HepG2 (cell line): ENCODE data around the gene BLOC1S4. TPM values are rescaled to one million over a fixed set of nuclear protein-coding genes. Genes with fewer than 3 reads are reported as not detected.
A peak's percentile ranks its signal among the peaks of the same experiment; 100 is the strongest.

Experiments
- HCFC1 ChIP-seq: fragments of 150-350 bp; IDR thresholded peaks from 2 replicates; pipeline ENCODE4 v1.6.1; 2014; ENCODE audit warnings: low read depth, low read length
- HNRNPUL1 ChIP-seq: fragments of 200-400 bp; formaldehyde crosslinking; IDR thresholded peaks from 2 replicates; pipeline ENCODE4 v1.6.1; 2017; ENCODE audit warnings: low read depth, mild to moderate bottlenecking, low read length, moderate library complexity
- KLF9 ChIP-seq: IDR thresholded peaks from 2 replicates; pipeline ENCODE4 v1.6.1; 2016; ENCODE audit warnings: low read depth
- SUZ12 ChIP-seq: fragments of 150-350 bp; IDR thresholded peaks from 2 replicates; pipeline ENCODE4 v1.6.1; 2014; ENCODE audit warnings: low read depth, low read length
- TMF1 ChIP-seq: sonication (generic); formaldehyde crosslinking; IDR thresholded peaks from 2 replicates; pipeline ENCODE4 v1.8.1; 2022; ENCODE audit warnings: low read depth, missing genetic modification reagents
- ZNF510 ChIP-seq: sonication (generic); formaldehyde crosslinking; IDR thresholded peaks from 2 replicates; pipeline ENCODE4 v1.4.0; 2020; ENCODE audit warnings: low read depth, mild to moderate bottlenecking, missing genetic modification reagents
- ZNF557 ChIP-seq: sonication (generic); formaldehyde crosslinking; IDR thresholded peaks from 2 replicates; pipeline ENCODE4 v1.4.0; 2020; ENCODE audit warnings: missing genetic modification reagents
- polyA plus RNA-seq, 8 experiments: library from polyadenylated mRNA; depleted of rRNA in 3 of 8; stranded (reverse) in 7 of 8; unstranded in 1 of 8; fragments of >200 nt; fragmentation: Illumina TruSeq in 4 of 8; extraction: Trizol in 4 of 8; gene quantifications; 2 replicates each; pipeline versions ENCODE4 v1.2.1 to v1.2.3, GENCODE V29; 2011 to 2016; ENCODE audit warnings: low read depth in 4 of 8, missing spikeins in 1 of 8, mixed read lengths in 1 of 8; ENCODE audit not compliant: insufficient read depth in 1 of 8
- total RNA-seq, 5 experiments: library from RNA; depleted of rRNA; stranded (reverse); fragments of >200 nt; fragmentation: Illumina TruSeq; extraction: Trizol; gene quantifications; 2 replicates each; pipeline ENCODE4 v1.2.3, GENCODE V29; 2016; ENCODE audit warnings: low read depth in 1 of 5
- TF ChIP-seq, protein P1 (sequence below): sonication (generic); formaldehyde crosslinking; IDR thresholded peaks from 2 replicates; pipeline ENCODE4 v1.4.0; 2020; ENCODE audit warnings: missing genetic modification reagents
- TF ChIP-seq, protein P2 (sequence below): sonication (generic); formaldehyde crosslinking; IDR thresholded peaks from 2 replicates; pipeline ENCODE4 v1.8.1; 2023; ENCODE audit warnings: mild to moderate bottlenecking, missing genetic modification reagents
- TF ChIP-seq, protein P3 (sequence below): sonication (generic); formaldehyde crosslinking; IDR thresholded peaks from 2 replicates; pipeline ENCODE4 v1.8.0; 2022; ENCODE audit warnings: mild to moderate bottlenecking, missing genetic modification reagents, moderate library complexity
- TF ChIP-seq, protein P4 (sequence below): sonication (generic); formaldehyde crosslinking; IDR thresholded peaks from 2 replicates; pipeline ENCODE4 v1.4.0; 2020; ENCODE audit warnings: missing genetic modification reagents
- TF ChIP-seq, protein P5 (sequence below): sonication (generic); formaldehyde crosslinking; IDR thresholded peaks from 2 replicates; pipeline ENCODE4 v1.5.0; 2020; ENCODE audit warnings: mild to moderate bottlenecking, missing genetic modification reagents

BLOC1S4 gene
- total and polyA plus RNA-seq, 2 of the 13 experiments (the other 11 are each of a cell fraction or from before 2014, with no cell fraction given) = 15.5 to 20.9 TPM

DNA sequence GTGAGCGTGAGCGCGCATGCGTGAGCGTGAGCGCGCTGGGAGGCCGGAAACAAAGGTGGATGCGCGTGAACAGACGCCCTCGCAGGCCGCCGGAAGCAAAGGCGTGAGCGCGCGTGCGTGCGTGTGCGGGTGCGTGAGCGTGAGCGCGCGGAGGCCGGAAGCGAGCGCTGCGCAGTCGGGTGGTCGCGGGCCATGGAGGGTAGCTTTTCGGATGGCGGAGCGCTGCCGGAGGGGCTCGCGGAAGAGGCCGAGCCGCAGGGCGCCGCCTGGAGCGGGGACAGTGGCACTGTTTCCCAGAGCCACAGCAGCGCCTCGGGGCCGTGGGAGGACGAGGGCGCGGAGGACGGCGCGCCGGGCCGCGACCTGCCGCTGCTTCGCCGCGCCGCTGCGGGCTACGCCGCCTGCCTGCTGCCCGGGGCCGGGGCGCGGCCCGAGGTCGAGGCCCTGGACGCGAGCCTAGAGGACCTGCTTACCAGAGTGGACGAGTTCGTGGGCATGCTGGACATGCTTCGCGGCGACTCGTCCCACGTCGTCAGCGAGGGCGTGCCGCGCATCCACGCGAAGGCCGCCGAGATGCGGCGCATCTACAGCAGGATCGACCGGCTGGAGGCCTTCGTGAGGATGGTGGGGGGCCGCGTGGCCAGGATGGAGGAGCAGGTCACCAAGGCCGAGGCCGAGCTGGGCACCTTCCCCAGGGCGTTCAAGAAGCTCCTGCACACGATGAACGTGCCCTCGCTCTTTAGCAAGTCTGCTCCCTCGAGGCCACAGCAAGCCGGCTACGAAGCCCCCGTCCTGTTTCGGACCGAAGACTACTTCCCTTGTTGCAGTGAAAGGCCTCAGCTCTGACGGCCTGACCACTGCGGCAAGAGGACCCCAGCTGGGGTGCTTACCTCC lies at the start of gene BLOC1S4 (continued):
- TF ChIP-seq, protein P1, sequence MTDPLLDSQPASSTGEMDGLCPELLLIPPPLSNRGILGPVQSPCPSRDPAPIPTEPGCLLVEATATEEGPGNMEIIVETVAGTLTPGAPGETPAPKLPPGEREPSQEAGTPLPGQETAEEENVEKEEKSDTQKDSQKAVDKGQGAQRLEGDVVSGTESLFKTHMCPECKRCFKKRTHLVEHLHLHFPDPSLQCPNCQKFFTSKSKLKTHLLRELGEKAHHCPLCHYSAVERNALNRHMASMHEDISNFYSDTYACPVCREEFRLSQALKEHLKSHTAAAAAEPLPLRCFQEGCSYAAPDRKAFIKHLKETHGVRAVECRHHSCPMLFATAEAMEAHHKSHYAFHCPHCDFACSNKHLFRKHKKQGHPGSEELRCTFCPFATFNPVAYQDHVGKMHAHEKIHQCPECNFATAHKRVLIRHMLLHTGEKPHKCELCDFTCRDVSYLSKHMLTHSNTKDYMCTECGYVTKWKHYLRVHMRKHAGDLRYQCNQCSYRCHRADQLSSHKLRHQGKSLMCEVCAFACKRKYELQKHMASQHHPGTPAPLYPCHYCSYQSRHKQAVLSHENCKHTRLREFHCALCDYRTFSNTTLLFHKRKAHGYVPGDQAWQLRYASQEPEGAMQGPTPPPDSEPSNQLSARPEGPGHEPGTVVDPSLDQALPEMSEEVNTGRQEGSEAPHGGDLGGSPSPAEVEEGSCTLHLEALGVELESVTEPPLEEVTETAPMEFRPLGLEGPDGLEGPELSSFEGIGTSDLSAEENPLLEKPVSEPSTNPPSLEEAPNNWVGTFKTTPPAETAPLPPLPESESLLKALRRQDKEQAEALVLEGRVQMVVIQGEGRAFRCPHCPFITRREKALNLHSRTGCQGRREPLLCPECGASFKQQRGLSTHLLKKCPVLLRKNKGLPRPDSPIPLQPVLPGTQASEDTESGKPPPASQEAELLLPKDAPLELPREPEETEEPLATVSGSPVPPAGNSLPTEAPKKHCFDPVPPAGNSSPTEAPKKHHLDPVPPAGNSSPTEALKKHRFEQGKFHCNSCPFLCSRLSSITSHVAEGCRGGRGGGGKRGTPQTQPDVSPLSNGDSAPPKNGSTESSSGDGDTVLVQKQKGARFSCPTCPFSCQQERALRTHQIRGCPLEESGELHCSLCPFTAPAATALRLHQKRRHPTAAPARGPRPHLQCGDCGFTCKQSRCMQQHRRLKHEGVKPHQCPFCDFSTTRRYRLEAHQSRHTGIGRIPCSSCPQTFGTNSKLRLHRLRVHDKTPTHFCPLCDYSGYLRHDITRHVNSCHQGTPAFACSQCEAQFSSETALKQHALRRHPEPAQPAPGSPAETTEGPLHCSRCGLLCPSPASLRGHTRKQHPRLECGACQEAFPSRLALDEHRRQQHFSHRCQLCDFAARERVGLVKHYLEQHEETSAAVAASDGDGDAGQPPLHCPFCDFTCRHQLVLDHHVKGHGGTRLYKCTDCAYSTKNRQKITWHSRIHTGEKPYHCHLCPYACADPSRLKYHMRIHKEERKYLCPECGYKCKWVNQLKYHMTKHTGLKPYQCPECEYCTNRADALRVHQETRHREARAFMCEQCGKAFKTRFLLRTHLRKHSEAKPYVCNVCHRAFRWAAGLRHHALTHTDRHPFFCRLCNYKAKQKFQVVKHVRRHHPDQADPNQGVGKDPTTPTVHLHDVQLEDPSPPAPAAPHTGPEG = no peak; the same call in 1 of the 2 replicates
- TF ChIP-seq TMF1 (CRISPR knock-in tag) (peak; percentile 92; the same call in 1 of the 2 replicates), SUZ12 (no peak), ZNF510 (CRISPR knock-in tag) (0 out of 2 replicates have a peak, but pooled peaks have one; percentile 45), HNRNPUL1 (peak; percentile 45; the same call in 1 of the 2 replicates), HCFC1 (peak; percentile 32; the same call in 1 of the 2 replicates), ZNF557 (CRISPR knock-in tag) (0 out of 2 replicates have a peak, but pooled peaks have one; percentile 23), KLF9 (CRISPR knock-in tag) (no peak)
- TF ChIP-seq, protein P2, sequence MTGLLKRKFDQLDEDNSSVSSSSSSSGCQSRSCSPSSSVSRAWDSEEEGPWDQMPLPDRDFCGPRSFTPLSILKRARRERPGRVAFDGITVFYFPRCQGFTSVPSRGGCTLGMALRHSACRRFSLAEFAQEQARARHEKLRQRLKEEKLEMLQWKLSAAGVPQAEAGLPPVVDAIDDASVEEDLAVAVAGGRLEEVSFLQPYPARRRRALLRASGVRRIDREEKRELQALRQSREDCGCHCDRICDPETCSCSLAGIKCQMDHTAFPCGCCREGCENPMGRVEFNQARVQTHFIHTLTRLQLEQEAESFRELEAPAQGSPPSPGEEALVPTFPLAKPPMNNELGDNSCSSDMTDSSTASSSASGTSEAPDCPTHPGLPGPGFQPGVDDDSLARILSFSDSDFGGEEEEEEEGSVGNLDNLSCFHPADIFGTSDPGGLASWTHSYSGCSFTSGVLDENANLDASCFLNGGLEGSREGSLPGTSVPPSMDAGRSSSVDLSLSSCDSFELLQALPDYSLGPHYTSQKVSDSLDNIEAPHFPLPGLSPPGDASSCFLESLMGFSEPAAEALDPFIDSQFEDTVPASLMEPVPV = no peak
- TF ChIP-seq, protein P3, sequence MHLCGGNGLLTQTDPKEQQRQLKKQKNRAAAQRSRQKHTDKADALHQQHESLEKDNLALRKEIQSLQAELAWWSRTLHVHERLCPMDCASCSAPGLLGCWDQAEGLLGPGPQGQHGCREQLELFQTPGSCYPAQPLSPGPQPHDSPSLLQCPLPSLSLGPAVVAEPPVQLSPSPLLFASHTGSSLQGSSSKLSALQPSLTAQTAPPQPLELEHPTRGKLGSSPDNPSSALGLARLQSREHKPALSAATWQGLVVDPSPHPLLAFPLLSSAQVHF (CRISPR knock-in tag) = no peak
- TF ChIP-seq, protein P4, sequence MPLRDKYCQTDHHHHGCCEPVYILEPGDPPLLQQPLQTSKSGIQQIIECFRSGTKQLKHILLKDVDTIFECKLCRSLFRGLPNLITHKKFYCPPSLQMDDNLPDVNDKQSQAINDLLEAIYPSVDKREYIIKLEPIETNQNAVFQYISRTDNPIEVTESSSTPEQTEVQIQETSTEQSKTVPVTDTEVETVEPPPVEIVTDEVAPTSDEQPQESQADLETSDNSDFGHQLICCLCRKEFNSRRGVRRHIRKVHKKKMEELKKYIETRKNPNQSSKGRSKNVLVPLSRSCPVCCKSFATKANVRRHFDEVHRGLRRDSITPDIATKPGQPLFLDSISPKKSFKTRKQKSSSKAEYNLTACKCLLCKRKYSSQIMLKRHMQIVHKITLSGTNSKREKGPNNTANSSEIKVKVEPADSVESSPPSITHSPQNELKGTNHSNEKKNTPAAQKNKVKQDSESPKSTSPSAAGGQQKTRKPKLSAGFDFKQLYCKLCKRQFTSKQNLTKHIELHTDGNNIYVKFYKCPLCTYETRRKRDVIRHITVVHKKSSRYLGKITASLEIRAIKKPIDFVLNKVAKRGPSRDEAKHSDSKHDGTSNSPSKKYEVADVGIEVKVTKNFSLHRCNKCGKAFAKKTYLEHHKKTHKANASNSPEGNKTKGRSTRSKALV (CRISPR knock-in tag) = no peak
- TF ChIP-seq, protein P5, sequence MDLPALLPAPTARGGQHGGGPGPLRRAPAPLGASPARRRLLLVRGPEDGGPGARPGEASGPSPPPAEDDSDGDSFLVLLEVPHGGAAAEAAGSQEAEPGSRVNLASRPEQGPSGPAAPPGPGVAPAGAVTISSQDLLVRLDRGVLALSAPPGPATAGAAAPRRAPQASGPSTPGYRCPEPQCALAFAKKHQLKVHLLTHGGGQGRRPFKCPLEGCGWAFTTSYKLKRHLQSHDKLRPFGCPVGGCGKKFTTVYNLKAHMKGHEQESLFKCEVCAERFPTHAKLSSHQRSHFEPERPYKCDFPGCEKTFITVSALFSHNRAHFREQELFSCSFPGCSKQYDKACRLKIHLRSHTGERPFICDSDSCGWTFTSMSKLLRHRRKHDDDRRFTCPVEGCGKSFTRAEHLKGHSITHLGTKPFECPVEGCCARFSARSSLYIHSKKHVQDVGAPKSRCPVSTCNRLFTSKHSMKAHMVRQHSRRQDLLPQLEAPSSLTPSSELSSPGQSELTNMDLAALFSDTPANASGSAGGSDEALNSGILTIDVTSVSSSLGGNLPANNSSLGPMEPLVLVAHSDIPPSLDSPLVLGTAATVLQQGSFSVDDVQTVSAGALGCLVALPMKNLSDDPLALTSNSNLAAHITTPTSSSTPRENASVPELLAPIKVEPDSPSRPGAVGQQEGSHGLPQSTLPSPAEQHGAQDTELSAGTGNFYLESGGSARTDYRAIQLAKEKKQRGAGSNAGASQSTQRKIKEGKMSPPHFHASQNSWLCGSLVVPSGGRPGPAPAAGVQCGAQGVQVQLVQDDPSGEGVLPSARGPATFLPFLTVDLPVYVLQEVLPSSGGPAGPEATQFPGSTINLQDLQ = peak; percentile 57
